Prostate gland (tissue), 2 donors: ENCODE measurements around the gene ATG4D.

Source experiments
- CTCF ChIP-seq, 4 experiments: fragments of 200-600 bp in 2 of 4; fragments of 450-650 bp in 2 of 4; sonication (generic) in 2 of 4; IDR thresholded peaks; 1 replicate in 3 of 4; 2 replicates in 1 of 4; pipeline ENCODE4 v1.5.1; 2016 to 2019; ENCODE audit warnings: antibody characterized with exemption in 4 of 4, mild to moderate bottlenecking in 2 of 4, moderate library complexity in 2 of 4
- POLR2A ChIP-seq: fragments of 450-650 bp; IDR thresholded peaks from one replicate; pipeline ENCODE4 v1.6.1; 2016; ENCODE audit warnings: antibody characterized with exemption, mild to moderate bottlenecking
- POLR2AphosphoS5 ChIP-seq: sonication (generic); formaldehyde crosslinking; IDR thresholded peaks from one replicate; pipeline ENCODE4 v1.6.1; 2017; ENCODE audit warnings: antibody characterized with exemption

GRCh38 chr19:10567656-10568055 lies 24.0 kb downstream of the ATG4D start:
- TF ChIP-seq CTCF (IDR thresholded peaks at IDR 0.05) (no peak), POLR2A (no peak), POLR2AphosphoS5 (no peak)
